Mammary epithelial cell (primary cell): ENCODE data around the gene AGAP1.

Experiments
- EZH2 ChIP-seq: IDR thresholded peaks from 2 replicates; pipeline ENCODE4 v1.6.1; 2012; ENCODE audit warnings: low read length, inconsistent platforms, borderline replicate concordance
- TF ChIP-seq, protein P1 (sequence below), 2 donors: IDR thresholded peaks in 1 of 2; conservative IDR thresholded peaks in 1 of 2; 2 replicates each; pipeline ENCODE4 v1.5.1; 2011 to 2012; ENCODE audit warnings: inconsistent platforms in 2 of 2, low read length in 2 of 2, mild to moderate bottlenecking in 2 of 2, control low read depth in 1 of 2, low read depth in 1 of 2; ENCODE audit not compliant: insufficient read depth in 1 of 2; ENCODE audit errors: extremely low read depth in 1 of 2

DNA sequence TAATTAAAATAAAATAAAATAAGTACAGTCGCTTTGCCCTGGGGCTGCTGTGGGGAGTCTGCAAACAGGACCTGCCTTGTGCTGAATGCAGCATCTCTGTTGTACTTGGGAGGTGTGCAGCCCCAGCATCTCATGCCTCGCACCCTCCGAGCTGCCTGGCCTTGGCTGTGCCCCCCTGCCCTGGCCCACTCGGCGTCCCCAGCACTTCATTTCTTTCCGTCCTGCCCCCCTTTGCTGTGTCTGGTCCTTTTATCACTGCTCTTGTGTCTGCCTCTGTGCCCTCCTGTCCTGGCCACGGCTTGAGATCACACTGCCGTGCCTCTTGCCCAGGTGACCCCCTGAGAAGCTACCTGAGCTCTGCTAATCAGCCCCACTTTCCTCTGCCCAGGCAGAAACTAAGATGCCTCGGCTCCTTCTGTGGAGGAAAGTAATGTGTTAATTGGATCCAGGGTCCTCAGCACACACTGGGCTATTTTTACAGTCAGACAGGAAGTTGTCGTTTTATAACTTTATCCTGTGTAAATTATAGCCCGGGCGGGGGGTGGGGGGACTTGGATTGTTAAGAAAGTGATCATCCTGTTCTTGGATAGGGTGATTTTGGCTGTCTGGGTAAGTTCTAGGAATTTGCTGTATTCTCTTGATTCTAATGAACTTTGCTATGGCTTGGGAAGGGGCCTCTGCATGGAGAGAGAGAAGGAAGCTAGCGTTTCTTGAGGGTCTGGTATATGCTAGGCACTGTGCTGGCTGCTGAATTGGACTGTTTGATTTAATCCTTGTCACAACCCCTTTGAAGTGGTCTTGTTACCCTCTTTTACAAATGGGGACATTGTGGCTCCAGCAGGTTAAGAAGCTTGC lies 69.4 kb downstream of the AGAP1 start:
- TF ChIP-seq, protein P1, sequence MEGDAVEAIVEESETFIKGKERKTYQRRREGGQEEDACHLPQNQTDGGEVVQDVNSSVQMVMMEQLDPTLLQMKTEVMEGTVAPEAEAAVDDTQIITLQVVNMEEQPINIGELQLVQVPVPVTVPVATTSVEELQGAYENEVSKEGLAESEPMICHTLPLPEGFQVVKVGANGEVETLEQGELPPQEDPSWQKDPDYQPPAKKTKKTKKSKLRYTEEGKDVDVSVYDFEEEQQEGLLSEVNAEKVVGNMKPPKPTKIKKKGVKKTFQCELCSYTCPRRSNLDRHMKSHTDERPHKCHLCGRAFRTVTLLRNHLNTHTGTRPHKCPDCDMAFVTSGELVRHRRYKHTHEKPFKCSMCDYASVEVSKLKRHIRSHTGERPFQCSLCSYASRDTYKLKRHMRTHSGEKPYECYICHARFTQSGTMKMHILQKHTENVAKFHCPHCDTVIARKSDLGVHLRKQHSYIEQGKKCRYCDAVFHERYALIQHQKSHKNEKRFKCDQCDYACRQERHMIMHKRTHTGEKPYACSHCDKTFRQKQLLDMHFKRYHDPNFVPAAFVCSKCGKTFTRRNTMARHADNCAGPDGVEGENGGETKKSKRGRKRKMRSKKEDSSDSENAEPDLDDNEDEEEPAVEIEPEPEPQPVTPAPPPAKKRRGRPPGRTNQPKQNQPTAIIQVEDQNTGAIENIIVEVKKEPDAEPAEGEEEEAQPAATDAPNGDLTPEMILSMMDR (conservative IDR thresholded peaks at IDR 0.05 in 1 of 2, IDR thresholded peaks at IDR 0.05 in 1 of 2; ENCODE audit: extremely low read depth in 1 of 2, insufficient read depth in 1 of 2, low read depth in 1 of 2, low read length in 2 of 2) = no peak
- TF ChIP-seq EZH2 = no peak
